Kidney epithelial cell (primary cell): ENCODE data around the gene ZNF511. TPM values are rescaled to one million over a fixed set of nuclear protein-coding genes. Genes with fewer than 3 reads are reported as not detected.

Experiments used
- DNase-seq: peaks from one replicate; pipeline ENCODE4 v3.0.0-alpha.2; 2010; ENCODE audit warnings: low read depth
- H3K27me3 ChIP-seq: 2 replicates; pipeline ENCODE4 v1.6.0; 2011; ENCODE audit warnings: low read length; ENCODE audit not compliant: control insufficient read depth, insufficient read depth
- H3K36me3 ChIP-seq: 2 replicates; pipeline ENCODE4 v1.5.1; 2011; ENCODE audit warnings: low read length; ENCODE audit not compliant: control insufficient read depth, insufficient read depth
- H3K4me3 ChIP-seq: 2 replicates; pipeline ENCODE4 v1.5.1; 2011; ENCODE audit warnings: low read depth, mild to moderate bottlenecking, control low read depth, low read length
- total RNA-seq: library from RNA; depleted of rRNA; stranded (reverse); fragments of >200 nt; gene quantifications from 2 replicates; pipeline ENCODE4 v1.2.3, GENCODE V29; 2015
- TF ChIP-seq, protein P1 (sequence below): IDR thresholded peaks from 2 replicates; pipeline ENCODE4 v1.5.1; 2011; ENCODE audit warnings: mild to moderate bottlenecking, moderate library complexity, low read length, control low read depth, inconsistent platforms; ENCODE audit not compliant: insufficient read depth, poor library complexity, severe bottlenecking

ZNF511 gene
- total RNA-seq, 1 donor from 2014 or later: 20.3 TPM

DNA sequence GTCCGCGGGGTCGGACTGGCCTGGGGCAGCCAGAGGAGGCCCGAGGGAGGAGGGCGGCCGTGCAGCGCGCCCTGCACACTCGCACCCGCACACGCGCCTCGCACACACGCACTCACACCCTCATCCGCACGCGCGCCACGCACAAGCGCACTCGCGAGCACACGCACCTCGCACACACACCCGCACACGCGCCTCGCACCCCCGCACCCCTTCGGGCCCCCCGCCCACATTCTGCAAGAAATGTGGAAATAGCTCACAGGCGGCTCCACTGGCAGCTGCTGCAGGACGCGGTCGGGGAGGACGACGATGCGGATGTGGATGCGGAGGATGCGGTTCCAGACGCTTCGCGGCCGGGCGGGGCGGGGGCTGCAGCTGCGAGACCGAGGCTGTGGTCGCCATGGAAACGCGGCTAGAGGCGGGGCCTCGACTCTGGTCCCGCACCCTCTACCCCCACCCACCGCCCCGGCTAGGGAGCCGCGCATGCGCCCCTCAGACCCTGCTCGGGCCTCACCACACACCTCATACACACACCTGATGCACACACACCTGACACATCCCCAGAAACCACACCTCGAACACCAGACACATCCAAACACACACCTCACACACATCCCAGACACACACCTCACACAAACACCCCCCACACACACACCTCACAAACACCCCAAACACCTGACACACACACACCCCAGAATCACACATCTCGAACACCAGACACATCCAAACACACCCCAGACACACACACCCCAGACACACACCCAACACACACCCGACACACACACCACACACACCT lies 28.1 kb downstream of the ZNF511 start, which contains the start of gene CALY:
TSS of gene CALY (minus strand) at position 320 of the 793 bp plus-strand sequence. CDS start 7,907 bp downstream, outside the sequence.
- Histone ChIP-seq H3K27me3 (peaks cover 57% of the 10 kb centered on the region), H3K36me3 (no peaks in the 10 kb centered on the region), H3K4me3 (no peak within 1 kb of the TSS)
- no peak for DNase-seq
- TF ChIP-seq, protein P1, sequence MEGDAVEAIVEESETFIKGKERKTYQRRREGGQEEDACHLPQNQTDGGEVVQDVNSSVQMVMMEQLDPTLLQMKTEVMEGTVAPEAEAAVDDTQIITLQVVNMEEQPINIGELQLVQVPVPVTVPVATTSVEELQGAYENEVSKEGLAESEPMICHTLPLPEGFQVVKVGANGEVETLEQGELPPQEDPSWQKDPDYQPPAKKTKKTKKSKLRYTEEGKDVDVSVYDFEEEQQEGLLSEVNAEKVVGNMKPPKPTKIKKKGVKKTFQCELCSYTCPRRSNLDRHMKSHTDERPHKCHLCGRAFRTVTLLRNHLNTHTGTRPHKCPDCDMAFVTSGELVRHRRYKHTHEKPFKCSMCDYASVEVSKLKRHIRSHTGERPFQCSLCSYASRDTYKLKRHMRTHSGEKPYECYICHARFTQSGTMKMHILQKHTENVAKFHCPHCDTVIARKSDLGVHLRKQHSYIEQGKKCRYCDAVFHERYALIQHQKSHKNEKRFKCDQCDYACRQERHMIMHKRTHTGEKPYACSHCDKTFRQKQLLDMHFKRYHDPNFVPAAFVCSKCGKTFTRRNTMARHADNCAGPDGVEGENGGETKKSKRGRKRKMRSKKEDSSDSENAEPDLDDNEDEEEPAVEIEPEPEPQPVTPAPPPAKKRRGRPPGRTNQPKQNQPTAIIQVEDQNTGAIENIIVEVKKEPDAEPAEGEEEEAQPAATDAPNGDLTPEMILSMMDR: no peak

DNA sequence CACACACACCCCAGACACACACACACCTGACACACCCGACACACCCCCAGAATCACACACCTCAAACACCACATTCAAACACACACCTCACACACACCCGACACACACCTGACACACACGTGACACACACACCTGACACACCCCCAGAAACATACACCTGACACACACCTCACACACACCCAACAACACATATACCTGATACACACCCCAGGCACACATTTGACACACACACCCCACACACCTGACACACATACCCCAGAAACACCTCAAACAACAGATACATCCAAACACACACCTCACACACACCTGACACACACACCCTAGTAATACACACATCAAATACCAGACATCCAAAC lies 28.6 kb downstream of the ZNF511 start:
- Histone ChIP-seq H3K27me3 (peaks cover 54% of the 10 kb centered on the region), H3K4me3 (no peak overlapping the region), H3K36me3 (no peaks in the 10 kb centered on the region)
- TF ChIP-seq, protein P1: no peak
- no peak for DNase-seq

DNA sequence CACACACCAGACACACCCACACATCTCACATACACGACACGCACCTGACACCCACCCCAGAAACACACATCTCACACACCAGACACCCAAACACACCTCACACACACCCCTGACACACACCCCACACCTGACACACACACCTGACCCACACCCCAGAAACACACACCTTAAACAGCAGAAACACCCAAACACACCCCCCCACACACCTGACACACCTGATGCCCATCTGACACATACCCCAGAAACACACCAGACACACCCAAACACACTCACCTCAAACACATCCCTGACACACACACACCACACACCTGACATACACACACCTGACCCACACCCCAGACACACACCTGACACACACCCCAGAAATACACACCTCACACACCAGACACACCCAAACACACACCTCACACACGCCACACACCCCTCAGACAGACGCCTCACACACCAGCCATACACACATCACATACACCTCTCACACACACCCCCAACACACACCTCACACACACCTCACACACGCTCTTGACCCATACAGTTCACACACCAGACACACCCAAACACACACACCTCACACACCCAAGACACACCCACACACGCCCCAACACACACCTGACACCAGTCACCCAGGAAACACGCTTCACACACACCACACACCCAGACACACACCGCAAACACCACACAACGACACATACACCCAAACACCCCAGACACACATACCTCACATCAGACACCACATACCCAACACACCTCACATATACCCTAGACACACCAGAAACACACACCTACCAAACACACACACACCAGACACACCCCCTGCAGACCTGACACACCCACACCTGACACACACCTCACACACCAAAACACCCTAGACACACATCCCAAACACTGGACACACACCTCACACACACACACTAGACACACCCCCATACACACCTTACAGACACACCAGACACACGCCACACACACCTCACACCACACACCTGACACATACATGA lies 29.7 kb downstream of the ZNF511 start:
- DNase-seq: no peak
- no peak overlapping the region for H3K4me3 ChIP-seq
- TF ChIP-seq, protein P1: no peak
- H3K36me3 ChIP-seq: no peaks in the 10 kb centered on the region
- H3K27me3 ChIP-seq: peaks cover 46% of the 10 kb centered on the region

DNA sequence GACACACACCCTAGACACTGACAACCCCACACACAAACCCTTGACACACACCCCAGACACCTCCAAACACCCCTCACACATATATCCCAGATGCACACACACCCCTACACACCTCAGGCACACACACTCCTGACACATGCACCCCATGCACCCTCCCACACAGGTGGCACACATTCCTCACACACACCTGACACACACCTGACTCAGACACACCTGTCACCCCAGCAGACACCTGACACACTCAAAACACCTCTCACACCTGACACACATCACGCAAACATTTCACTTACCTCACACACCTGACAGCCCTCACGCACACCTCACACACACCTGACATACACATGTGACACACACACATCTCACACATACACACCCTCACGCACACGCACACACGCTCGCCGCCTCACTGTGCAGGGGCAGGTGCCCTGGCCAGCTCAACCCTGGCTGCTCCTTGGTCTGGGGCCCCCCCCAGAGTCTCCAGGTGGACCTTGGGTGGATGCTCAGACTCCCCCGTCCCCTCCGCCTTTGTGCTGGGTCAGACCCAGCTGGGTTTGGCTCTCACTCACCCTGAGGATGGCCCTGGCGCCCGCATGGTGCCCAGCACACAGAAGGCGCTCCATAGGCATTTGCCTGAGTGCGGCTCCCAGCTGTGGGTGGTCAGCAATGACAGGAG lies 31.1 kb downstream of the ZNF511 start:
- TF ChIP-seq, protein P1: no peak
- DNase-seq: no peak
- H3K36me3 ChIP-seq: no peaks in the 10 kb centered on the region

GRCh38 chr10:133341983-133342382 lies 33.3 kb downstream of the ZNF511 start:
- no peak for DNase-seq
- no peaks in the 10 kb centered on the region for H3K36me3 ChIP-seq
- TF ChIP-seq, protein P1: no peak
- peaks cover 21% of the 10 kb centered on the region for H3K27me3 ChIP-seq
- no peak overlapping the region for H3K4me3 ChIP-seq

More for the DNA sequence above, 31.1 kb downstream of the ZNF511 start:
- Histone ChIP-seq H3K4me3 (no peak overlapping the region), H3K27me3 (peaks cover 39% of the 10 kb centered on the region)
